GM18868 (cell line): Measurements from ENCODE around the gene ABCC10.
A peak's percentile ranks its signal among the peaks of the same experiment; 100 is the strongest.

Experiments used
- ATAC-seq: cut with Tn5 transposase; IDR thresholded peaks from one replicate; pipeline ENCODE4 v1.9.1; 2021; ENCODE audit warnings: mild to moderate bottlenecking, moderate library complexity; ENCODE audit not compliant: unreplicated experiment

ABCC10 gene

GRCh38 chr6:43468748-43469681 lies 41.7 kb downstream of the ABCC10 start:
- no peak for ATAC-seq

- ATAC-seq, result no peak
Measured at GRCh38 chr6:43469947-43470346, 42.6 kb downstream of the ABCC10 start.

GRCh38 chr6:43471399-43471798 lies 44.1 kb downstream of the ABCC10 start:
- ATAC-seq, result no peak

GRCh38 chr6:43472515-43472914 lies 45.2 kb downstream of the ABCC10 start:
- ATAC-seq, result no peak

GRCh38 chr6:43475516-43475915 lies 48.2 kb downstream of the ABCC10 start:
- ATAC-seq, result no peak

- no peak for ATAC-seq
Measured at GRCh38 chr6:43476746-43477145, 49.4 kb downstream of the ABCC10 start.

GRCh38 chr6:43477235-43478007 lies 50.1 kb downstream of the ABCC10 start, which contains the start of gene TJAP1:
Gene TJAP1 (plus strand): TSS chr6:43477570. CDS start chr6:43499002, 21,432 bp downstream.
- ATAC-seq, result peak; percentile 99

- no peak for ATAC-seq
Measured at GRCh38 chr6:43478008-43478372, 50.6 kb downstream of the ABCC10 start.

- ATAC-seq, result no peak
Measured at GRCh38 chr6:43481075-43481474, 53.7 kb downstream of the ABCC10 start.

- no peak for ATAC-seq
Measured at GRCh38 chr6:43481591-43482236, 54.4 kb downstream of the ABCC10 start.

GRCh38 chr6:43488667-43489276 lies 61.4 kb downstream of the ABCC10 start:
- no peak for ATAC-seq

- ATAC-seq, result no peak
Measured at GRCh38 chr6:43489277-43490072, 62.1 kb downstream of the ABCC10 start.

- no peak for ATAC-seq
Measured at GRCh38 chr6:43490523-43490939, 63.2 kb downstream of the ABCC10 start.

- no peak for ATAC-seq
Measured at GRCh38 chr6:43491750-43492661, 64.7 kb downstream of the ABCC10 start.

GRCh38 chr6:43492673-43493072 lies 65.3 kb downstream of the ABCC10 start:
- ATAC-seq, result no peak

GRCh38 chr6:43493230-43493629 lies 65.9 kb downstream of the ABCC10 start:
- no peak for ATAC-seq

GRCh38 chr6:43493833-43494232 lies 66.5 kb downstream of the ABCC10 start:
- ATAC-seq, result no peak

- no peak for ATAC-seq
Measured at GRCh38 chr6:43494321-43494720, 67.0 kb downstream of the ABCC10 start.

GRCh38 chr6:43494766-43495165 lies 67.4 kb downstream of the ABCC10 start:
- no peak for ATAC-seq
